ENCODE measurements around the gene CTCFL.
A peak's percentile ranks its signal among the peaks of the same experiment; 100 is the strongest.

Gene CTCFL

GRCh38 chr20:57470666-57471495 is 54.1 kb downstream of the CTCFL start:
- H3K4me3 ChIP-seq (ENCODE audit: low read depth, low read length) = no peak overlapping the region

DNA sequence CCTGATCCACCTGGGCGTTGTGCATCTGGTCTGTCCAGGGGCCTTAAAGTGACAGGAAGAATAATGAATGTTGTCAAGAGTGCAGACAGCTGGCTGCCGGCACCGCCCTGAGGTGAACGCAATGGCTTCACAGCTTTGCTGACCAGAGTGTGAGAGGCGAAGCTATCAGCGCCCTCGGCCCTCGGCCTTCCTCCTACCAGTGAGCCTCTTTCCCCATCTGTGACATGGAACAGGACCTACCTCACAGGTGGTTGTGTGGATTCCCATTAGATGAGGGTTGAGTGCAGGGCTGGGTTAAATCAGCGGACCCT is 54.8 kb downstream of the CTCFL start:
- H3K4me3 ChIP-seq (ENCODE audit: low read depth, low read length) = no peak overlapping the region
- no peak for TF ChIP-seq CTCF (IDR thresholded peaks at IDR 0.05; ENCODE audit: low read depth, low read length, missing control alignments)
- no peak for DNase-seq (ENCODE audit: low read depth)

More at GRCh38 chr20:57470666-57471495, 54.1 kb downstream of the CTCFL start:
- TF ChIP-seq CTCF (IDR thresholded peaks at IDR 0.05; ENCODE audit: low read depth, low read length, missing control alignments) = no peak
- DNase-seq (ENCODE audit: low read depth) = no peak

DNA sequence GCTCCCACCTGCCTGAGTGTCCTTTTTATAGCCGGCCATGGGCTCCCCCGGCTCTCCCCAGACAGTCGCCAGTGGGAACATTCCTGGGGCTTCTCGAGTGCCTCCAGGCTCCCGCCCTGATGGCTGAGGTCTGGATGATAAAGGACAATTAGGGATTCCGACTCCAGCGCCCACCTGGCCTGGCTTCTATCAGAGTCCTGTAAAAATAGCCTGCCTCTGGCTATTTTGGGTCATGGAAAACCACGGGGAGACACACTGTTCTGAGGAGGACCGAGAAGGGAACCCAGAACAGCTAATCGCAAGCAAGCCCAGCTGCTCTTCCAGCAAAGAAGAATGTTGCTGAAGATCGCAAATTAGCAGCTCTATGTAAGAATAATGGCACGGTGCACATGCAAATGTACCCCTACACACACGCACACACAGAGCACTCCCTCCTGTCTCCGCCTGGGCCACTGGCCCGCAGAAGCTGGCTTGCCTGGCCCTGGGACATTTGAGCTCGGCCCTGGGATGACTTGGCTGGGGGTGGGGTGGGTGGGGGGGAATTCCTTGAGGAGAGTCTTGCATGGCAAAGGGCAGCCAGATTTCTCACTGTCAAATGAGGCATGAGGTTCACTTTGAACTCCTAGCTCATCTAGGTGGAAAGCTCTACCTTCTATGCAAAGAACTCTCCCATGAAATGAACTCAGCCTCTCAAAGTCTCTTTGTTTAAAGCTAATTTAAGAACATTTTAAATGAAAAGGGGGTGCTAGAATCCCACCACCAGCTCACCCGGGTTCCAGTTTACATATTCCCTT is 55.3 kb downstream of the CTCFL start:
- no peak overlapping the region for H3K4me3 ChIP-seq (ENCODE audit: low read depth, low read length)
- no peak for DNase-seq (ENCODE audit: low read depth)
- TF ChIP-seq CTCF (IDR thresholded peaks at IDR 0.05; ENCODE audit: low read depth, low read length, missing control alignments) = no peak

DNA sequence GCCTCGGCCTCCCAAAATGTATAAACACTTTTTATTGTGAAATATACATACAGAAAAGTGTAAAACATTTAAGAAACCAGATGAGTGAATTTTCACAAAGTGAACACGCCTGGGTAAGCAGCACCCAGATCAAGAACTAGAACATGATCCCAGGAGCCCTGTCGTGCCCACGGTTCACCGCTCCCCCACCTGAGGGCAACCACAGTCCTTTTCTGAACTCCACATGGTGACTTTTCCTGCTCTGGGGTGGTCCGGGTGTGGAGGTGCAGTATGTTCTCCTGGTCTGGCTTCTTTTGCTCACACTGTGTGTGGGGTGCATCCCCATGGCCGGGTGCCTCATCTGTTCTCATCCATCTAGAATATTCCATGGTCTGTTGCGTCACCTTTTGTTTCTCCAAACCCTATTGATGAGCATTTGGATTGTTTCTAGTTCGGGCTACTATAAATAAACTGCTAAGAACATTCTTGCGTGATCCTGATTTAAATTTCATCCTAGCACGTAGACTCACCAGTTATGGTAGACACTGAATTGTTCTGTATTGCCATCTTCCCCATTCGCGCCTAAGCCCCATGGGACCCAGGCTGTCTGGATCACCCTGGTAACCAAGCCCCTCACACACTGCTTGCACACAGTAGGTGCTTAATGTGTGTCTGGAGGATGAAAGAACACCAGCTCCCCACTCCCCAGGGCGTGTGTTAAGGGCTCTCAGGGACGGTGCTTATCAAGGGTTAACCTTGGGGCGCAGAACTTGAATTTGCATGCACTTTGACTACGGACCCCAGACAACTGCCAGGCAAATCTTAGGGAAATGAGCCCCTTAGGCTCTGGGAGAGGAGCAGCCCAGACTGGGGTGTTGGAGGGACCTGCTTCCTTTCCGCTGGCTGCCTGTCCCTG is 56.2 kb downstream of the CTCFL start:
- no peak for DNase-seq (ENCODE audit: low read depth)
- no peak overlapping the region for H3K4me3 ChIP-seq (ENCODE audit: low read depth, low read length)

GRCh38 chr20:57467742-57468141 is 57.2 kb downstream of the CTCFL start:
- no peak for TF ChIP-seq CTCF (IDR thresholded peaks at IDR 0.05; ENCODE audit: low read depth, low read length, missing control alignments)
- no peak for DNase-seq (ENCODE audit: low read depth)
- no peak overlapping the region for H3K4me3 ChIP-seq (ENCODE audit: low read depth, low read length)

More for the DNA sequence above, 56.2 kb downstream of the CTCFL start:
- no peak for TF ChIP-seq CTCF (IDR thresholded peaks at IDR 0.05; ENCODE audit: low read depth, low read length, missing control alignments)

- DNase-seq (ENCODE audit: low read depth) = no peak
- TF ChIP-seq CTCF (IDR thresholded peaks at IDR 0.05; ENCODE audit: low read depth, low read length, missing control alignments) = peak; percentile 49
- no peak overlapping the region for H3K4me3 ChIP-seq (ENCODE audit: low read depth, low read length)
These were observed 59.0 kb downstream of the CTCFL start for GRCh38 chr20:57465943-57466342.

Measured in GM12864 (cell line).